Liver (tissue), 9 donors: ENCODE data around the gene NOP10. TPM values are rescaled to one million over a fixed set of nuclear protein-coding genes. Genes with fewer than 3 reads are reported as not detected.

Source experiments
- DNase-seq: peaks from one replicate; pipeline ENCODE4 v3.0.0-alpha.2; 2017; ENCODE audit warnings: low spot score
- H3K27ac ChIP-seq, 2 donors: one replicate each; pipeline ENCODE4 v1.7.0; 2013; ENCODE audit warnings: inconsistent platforms in 2 of 2, low read length in 2 of 2, control low read depth in 1 of 2, low read depth in 1 of 2, mild to moderate bottlenecking in 1 of 2
- H3K27me3 ChIP-seq, 4 donors: one replicate each; pipeline versions ENCODE4 v1.6.1 to v1.7.0; 2013; ENCODE audit warnings: low read length in 3 of 4, inconsistent platforms in 1 of 4, mild to moderate bottlenecking in 1 of 4, moderate library complexity in 1 of 4; ENCODE audit not compliant: control insufficient read depth in 4 of 4, insufficient read depth in 4 of 4
- H3K36me3 ChIP-seq, 4 donors: one replicate each; pipeline versions ENCODE4 v1.6.1 to v1.7.0; 2013; ENCODE audit warnings: low read length in 3 of 4, mild to moderate bottlenecking in 3 of 4, low read depth in 1 of 4, moderate library complexity in 1 of 4; ENCODE audit not compliant: control insufficient read depth in 4 of 4, insufficient read depth in 3 of 4
- H3K4me1 ChIP-seq, 4 donors: one replicate each; pipeline versions ENCODE4 v1.6.1 to v1.7.0; 2013; ENCODE audit warnings: low read length in 3 of 4, mild to moderate bottlenecking in 3 of 4, moderate library complexity in 1 of 4; ENCODE audit not compliant: control insufficient read depth in 4 of 4, insufficient read depth in 4 of 4
- H3K4me3 ChIP-seq, 3 donors: one replicate each; pipeline versions ENCODE4 v1.6.1 to v1.7.0; 2013; ENCODE audit warnings: low read length in 3 of 3, control low read depth in 1 of 3, low read depth in 1 of 3, mild to moderate bottlenecking in 1 of 3
- H3K9ac ChIP-seq, 2 donors: one replicate each; pipeline ENCODE4 v1.7.0; 2013; ENCODE audit warnings: low read length in 2 of 2, mild to moderate bottlenecking in 2 of 2, moderate library complexity in 2 of 2, control low read depth in 1 of 2, low read depth in 1 of 2
- H3K9me3 ChIP-seq, 4 donors: one replicate each; pipeline versions ENCODE4 v1.6.1 to v1.7.0; 2013; ENCODE audit warnings: low read length in 3 of 4; ENCODE audit not compliant: control insufficient read depth in 4 of 4
- EGR1 ChIP-seq, 2 donors: IDR thresholded peaks; 2 replicates each; pipeline ENCODE4 v1.6.1; 2016 to 2018; ENCODE audit warnings: antibody characterized with exemption in 2 of 2, low read depth in 2 of 2
- FOXA1 ChIP-seq: IDR thresholded peaks from 2 replicates; pipeline ENCODE4 v1.6.1; 2016; ENCODE audit warnings: antibody characterized with exemption
- FOXA2 ChIP-seq: IDR thresholded peaks from 2 replicates; pipeline ENCODE4 v1.6.1; 2016; ENCODE audit warnings: antibody characterized with exemption
- GABPA ChIP-seq, 2 donors: IDR thresholded peaks in 1 of 2; conservative IDR thresholded peaks in 1 of 2; 2 replicates each; pipeline ENCODE4 v1.6.1; 2016; ENCODE audit warnings: antibody characterized with exemption in 2 of 2, mild to moderate bottlenecking in 1 of 2, moderate library complexity in 1 of 2
- HNF4A ChIP-seq, 2 donors: conservative IDR thresholded peaks; 2 replicates each; pipeline ENCODE4 v1.6.1; 2016; ENCODE audit warnings: antibody characterized with exemption in 2 of 2, mild to moderate bottlenecking in 2 of 2
- HNF4G ChIP-seq: IDR thresholded peaks from 2 replicates; pipeline ENCODE4 v1.6.1; 2016; ENCODE audit warnings: antibody characterized with exemption
- JUND ChIP-seq, 2 donors: IDR thresholded peaks; 2 replicates each; pipeline ENCODE4 v1.6.1; 2016; ENCODE audit warnings: antibody characterized with exemption in 2 of 2
- NR2F2 ChIP-seq: IDR thresholded peaks from 2 replicates; pipeline ENCODE4 v1.6.1; 2016; ENCODE audit warnings: antibody characterized with exemption
- RAD21 ChIP-seq, 2 donors: IDR thresholded peaks; 2 replicates each; pipeline ENCODE4 v1.6.1; 2016; ENCODE audit warnings: antibody characterized with exemption in 2 of 2, mild to moderate bottlenecking in 2 of 2
- RXRA ChIP-seq, 2 donors: IDR thresholded peaks; 2 replicates each; pipeline ENCODE4 v1.6.1; 2017 to 2018; ENCODE audit warnings: antibody characterized with exemption in 2 of 2, mild to moderate bottlenecking in 1 of 2
- SP1 ChIP-seq: IDR thresholded peaks from 2 replicates; pipeline ENCODE4 v1.6.1; 2018; ENCODE audit warnings: antibody characterized with exemption, mild to moderate bottlenecking
- TAF1 ChIP-seq: conservative IDR thresholded peaks from 2 replicates; pipeline ENCODE4 v1.6.1; 2016; ENCODE audit warnings: antibody characterized with exemption, mild to moderate bottlenecking
- YY1 ChIP-seq: IDR thresholded peaks from 2 replicates; pipeline ENCODE4 v1.6.1; 2016; ENCODE audit warnings: antibody characterized with exemption, mild to moderate bottlenecking
- WGBS: extraction: QIAGEN DNeasy Blood & Tissue Kit; methylation state at CpG from one replicate; pipeline ENCODE4 v1.1.7; 2013; 5-methylcytosine and 5-hydroxymethylcytosine counted together
- polyA plus RNA-seq, 2 donors: library from polyadenylated mRNA; stranded (reverse) in 1 of 2; unstranded in 1 of 2; fragments of 200-250 nt in 1 of 2; fragments of >200 nt in 1 of 2; fragmentation: Nextera tagmentation in 1 of 2; extraction: Ambion mirVana in 1 of 2; gene quantifications; one replicate each; pipeline versions ENCODE4 v1.2.1 to v1.2.3, GENCODE V29; 2013 to 2015
- total RNA-seq, 2 donors: library from RNA; depleted of rRNA; stranded (reverse); fragments of >200 nt; gene quantifications; one replicate each; pipeline ENCODE4 v1.2.3, GENCODE V29; 2014
- TF ChIP-seq, protein P1 (sequence below): IDR thresholded peaks from 2 replicates; pipeline ENCODE4 v1.6.1; 2016; ENCODE audit warnings: antibody characterized with exemption
- TF ChIP-seq, protein P2 (sequence below): IDR thresholded peaks from 2 replicates; pipeline ENCODE4 v1.6.1; 2016; ENCODE audit warnings: antibody characterized with exemption
- TF ChIP-seq, protein P3 (sequence below): fragments of 150-350 bp; IDR thresholded peaks from 2 replicates; pipeline ENCODE4 v1.5.1; 2017; ENCODE audit warnings: improper control_type of control experiment, low read depth, low read length; ENCODE audit not compliant: missing input control
- TF ChIP-seq, protein P4 (sequence below): IDR thresholded peaks from 2 replicates; pipeline ENCODE4 v1.6.1; 2016; ENCODE audit warnings: antibody characterized with exemption
- TF ChIP-seq, protein P5 (sequence below): IDR thresholded peaks from 2 replicates; pipeline ENCODE4 v1.6.1; 2016; ENCODE audit warnings: antibody characterized with exemption, mild to moderate bottlenecking
- donor health status: healthy.
- donor health status: healthy.
- donor health status: healthy.
- donor health status: healthy.
- donor health status: healthy.

The NOP10 gene
- total and polyA plus RNA-seq, 4 donors = 104 to 223 (median 125) TPM

DNA sequence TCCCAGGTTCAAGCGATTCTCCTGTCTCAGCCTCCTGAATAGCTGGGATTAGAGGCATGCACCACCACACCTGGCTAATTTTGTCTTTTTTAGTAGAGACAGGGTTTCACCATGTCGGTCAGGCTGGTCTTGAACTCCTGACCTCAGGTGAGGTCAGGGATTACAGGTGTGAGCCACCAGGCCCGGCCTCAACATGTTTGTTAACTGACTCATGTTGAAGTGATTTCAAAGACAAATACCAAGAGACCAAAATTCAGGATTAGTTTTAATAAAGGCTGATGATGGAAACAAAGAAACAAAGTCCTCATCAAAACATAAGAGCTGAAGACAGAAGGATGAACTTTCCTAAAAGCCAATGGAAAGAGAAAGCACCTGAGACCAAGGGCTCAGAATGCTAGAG, 41.9 kb downstream of the NOP10 start:
- 87% methylated on average over 3 of the region's 3 CpGs for WGBS
- TF ChIP-seq FOXA2 (no peak), EGR1 (IDR thresholded peaks at IDR 0.05; ENCODE audit: low read depth in 2 of 2) (no peak), HNF4A (conservative IDR thresholded peaks at IDR 0.05) (no peak), RXRA (IDR thresholded peaks at IDR 0.05) (no peak), HNF4G (no peak), GABPA (IDR thresholded peaks at IDR 0.05 in 1 of 2, conservative IDR thresholded peaks at IDR 0.05 in 1 of 2) (no peak), RAD21 (IDR thresholded peaks at IDR 0.05) (no peak), TAF1 (no peak)
- TF ChIP-seq, protein P1, sequence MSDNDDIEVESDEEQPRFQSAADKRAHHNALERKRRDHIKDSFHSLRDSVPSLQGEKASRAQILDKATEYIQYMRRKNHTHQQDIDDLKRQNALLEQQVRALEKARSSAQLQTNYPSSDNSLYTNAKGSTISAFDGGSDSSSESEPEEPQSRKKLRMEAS = no peak
- TF ChIP-seq, protein P2, sequence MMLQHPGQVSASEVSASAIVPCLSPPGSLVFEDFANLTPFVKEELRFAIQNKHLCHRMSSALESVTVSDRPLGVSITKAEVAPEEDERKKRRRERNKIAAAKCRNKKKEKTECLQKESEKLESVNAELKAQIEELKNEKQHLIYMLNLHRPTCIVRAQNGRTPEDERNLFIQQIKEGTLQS = no peak
- TF ChIP-seq, protein P3, sequence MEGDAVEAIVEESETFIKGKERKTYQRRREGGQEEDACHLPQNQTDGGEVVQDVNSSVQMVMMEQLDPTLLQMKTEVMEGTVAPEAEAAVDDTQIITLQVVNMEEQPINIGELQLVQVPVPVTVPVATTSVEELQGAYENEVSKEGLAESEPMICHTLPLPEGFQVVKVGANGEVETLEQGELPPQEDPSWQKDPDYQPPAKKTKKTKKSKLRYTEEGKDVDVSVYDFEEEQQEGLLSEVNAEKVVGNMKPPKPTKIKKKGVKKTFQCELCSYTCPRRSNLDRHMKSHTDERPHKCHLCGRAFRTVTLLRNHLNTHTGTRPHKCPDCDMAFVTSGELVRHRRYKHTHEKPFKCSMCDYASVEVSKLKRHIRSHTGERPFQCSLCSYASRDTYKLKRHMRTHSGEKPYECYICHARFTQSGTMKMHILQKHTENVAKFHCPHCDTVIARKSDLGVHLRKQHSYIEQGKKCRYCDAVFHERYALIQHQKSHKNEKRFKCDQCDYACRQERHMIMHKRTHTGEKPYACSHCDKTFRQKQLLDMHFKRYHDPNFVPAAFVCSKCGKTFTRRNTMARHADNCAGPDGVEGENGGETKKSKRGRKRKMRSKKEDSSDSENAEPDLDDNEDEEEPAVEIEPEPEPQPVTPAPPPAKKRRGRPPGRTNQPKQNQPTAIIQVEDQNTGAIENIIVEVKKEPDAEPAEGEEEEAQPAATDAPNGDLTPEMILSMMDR = no peak
- H3K36me3 ChIP-seq = no peaks in the 10 kb centered on the region
- no peak overlapping the region for H3K9ac ChIP-seq
- no peaks in the 10 kb centered on the region for H3K9me3 ChIP-seq
- no peak overlapping the region for H3K27ac ChIP-seq
- H3K4me3 ChIP-seq = no peak overlapping the region
- H3K4me1 ChIP-seq = no peaks in the 10 kb centered on the region
- no peaks in the 10 kb centered on the region for H3K27me3 ChIP-seq
- DNase-seq = no peak

DNA sequence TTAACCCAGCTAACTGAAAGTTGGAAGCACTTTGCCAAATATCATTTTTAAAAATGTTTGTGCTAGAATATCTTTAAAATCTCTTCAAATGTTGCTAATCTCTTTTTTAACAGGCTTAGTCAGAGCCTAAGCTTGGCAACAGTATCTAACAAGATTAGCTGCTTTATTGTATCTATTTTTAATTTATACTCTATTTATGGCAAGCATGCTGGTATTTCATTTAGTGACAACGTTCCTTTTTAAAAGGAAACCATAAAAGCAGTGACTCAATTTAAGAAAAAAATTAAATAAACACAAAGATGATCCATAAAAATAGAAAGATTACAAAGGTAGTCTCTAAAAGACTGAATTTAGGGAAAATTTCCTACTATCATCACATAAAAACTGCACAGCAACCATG, 45.9 kb downstream of the NOP10 start:
- WGBS = 56% methylated on average over 1 of the region's 1 CpG
- TF ChIP-seq, protein P3 = no peak
- TF ChIP-seq, protein P2 = no peak
- TF ChIP-seq FOXA1 (no peak), RAD21 (IDR thresholded peaks at IDR 0.05) (no peak), HNF4A (conservative IDR thresholded peaks at IDR 0.05) (no peak), EGR1 (IDR thresholded peaks at IDR 0.05; ENCODE audit: low read depth in 2 of 2) (no peak), FOXA2 (no peak), HNF4G (no peak), YY1 (no peak), GABPA (IDR thresholded peaks at IDR 0.05 in 1 of 2, conservative IDR thresholded peaks at IDR 0.05 in 1 of 2) (no peak), SP1 (no peak), TAF1 (no peak), NR2F2 (no peak), JUND (IDR thresholded peaks at IDR 0.05) (no peak), RXRA (IDR thresholded peaks at IDR 0.05) (no peak)
- TF ChIP-seq, protein P4, sequence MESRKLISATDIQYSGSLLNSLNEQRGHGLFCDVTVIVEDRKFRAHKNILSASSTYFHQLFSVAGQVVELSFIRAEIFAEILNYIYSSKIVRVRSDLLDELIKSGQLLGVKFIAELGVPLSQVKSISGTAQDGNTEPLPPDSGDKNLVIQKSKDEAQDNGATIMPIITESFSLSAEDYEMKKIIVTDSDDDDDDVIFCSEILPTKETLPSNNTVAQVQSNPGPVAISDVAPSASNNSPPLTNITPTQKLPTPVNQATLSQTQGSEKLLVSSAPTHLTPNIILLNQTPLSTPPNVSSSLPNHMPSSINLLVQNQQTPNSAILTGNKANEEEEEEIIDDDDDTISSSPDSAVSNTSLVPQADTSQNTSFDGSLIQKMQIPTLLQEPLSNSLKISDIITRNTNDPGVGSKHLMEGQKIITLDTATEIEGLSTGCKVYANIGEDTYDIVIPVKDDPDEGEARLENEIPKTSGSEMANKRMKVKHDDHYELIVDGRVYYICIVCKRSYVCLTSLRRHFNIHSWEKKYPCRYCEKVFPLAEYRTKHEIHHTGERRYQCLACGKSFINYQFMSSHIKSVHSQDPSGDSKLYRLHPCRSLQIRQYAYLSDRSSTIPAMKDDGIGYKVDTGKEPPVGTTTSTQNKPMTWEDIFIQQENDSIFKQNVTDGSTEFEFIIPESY = no peak
- TF ChIP-seq, protein P5, sequence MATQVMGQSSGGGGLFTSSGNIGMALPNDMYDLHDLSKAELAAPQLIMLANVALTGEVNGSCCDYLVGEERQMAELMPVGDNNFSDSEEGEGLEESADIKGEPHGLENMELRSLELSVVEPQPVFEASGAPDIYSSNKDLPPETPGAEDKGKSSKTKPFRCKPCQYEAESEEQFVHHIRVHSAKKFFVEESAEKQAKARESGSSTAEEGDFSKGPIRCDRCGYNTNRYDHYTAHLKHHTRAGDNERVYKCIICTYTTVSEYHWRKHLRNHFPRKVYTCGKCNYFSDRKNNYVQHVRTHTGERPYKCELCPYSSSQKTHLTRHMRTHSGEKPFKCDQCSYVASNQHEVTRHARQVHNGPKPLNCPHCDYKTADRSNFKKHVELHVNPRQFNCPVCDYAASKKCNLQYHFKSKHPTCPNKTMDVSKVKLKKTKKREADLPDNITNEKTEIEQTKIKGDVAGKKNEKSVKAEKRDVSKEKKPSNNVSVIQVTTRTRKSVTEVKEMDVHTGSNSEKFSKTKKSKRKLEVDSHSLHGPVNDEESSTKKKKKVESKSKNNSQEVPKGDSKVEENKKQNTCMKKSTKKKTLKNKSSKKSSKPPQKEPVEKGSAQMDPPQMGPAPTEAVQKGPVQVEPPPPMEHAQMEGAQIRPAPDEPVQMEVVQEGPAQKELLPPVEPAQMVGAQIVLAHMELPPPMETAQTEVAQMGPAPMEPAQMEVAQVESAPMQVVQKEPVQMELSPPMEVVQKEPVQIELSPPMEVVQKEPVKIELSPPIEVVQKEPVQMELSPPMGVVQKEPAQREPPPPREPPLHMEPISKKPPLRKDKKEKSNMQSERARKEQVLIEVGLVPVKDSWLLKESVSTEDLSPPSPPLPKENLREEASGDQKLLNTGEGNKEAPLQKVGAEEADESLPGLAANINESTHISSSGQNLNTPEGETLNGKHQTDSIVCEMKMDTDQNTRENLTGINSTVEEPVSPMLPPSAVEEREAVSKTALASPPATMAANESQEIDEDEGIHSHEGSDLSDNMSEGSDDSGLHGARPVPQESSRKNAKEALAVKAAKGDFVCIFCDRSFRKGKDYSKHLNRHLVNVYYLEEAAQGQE = no peak
- TF ChIP-seq, protein P1 = no peak
- no peaks in the 10 kb centered on the region for H3K4me1 ChIP-seq
- no peak overlapping the region for H3K9ac ChIP-seq
- H3K27ac ChIP-seq = no peak overlapping the region
- no peak overlapping the region for H3K4me3 ChIP-seq
- no peaks in the 10 kb centered on the region for H3K36me3 ChIP-seq
- DNase-seq = no peak
- no peaks in the 10 kb centered on the region for H3K27me3 ChIP-seq
- no peaks in the 10 kb centered on the region for H3K9me3 ChIP-seq
